GM19324 (cell line): ENCODE data around the gene LGALS7.
"Not testable (repeated sequence)": the region's sequence is repeated elsewhere in the genome, so short reads cannot be mapped to it uniquely, and the experiment has no call there.

ENCODE experiments used
- ATAC-seq: cut with Tn5 transposase; IDR thresholded peaks from one replicate; pipeline ENCODE4 v1.9.1; 2021; ENCODE audit warnings: mild to moderate bottlenecking, moderate library complexity; ENCODE audit not compliant: unreplicated experiment, low FRiP score

LGALS7 gene

DNA sequence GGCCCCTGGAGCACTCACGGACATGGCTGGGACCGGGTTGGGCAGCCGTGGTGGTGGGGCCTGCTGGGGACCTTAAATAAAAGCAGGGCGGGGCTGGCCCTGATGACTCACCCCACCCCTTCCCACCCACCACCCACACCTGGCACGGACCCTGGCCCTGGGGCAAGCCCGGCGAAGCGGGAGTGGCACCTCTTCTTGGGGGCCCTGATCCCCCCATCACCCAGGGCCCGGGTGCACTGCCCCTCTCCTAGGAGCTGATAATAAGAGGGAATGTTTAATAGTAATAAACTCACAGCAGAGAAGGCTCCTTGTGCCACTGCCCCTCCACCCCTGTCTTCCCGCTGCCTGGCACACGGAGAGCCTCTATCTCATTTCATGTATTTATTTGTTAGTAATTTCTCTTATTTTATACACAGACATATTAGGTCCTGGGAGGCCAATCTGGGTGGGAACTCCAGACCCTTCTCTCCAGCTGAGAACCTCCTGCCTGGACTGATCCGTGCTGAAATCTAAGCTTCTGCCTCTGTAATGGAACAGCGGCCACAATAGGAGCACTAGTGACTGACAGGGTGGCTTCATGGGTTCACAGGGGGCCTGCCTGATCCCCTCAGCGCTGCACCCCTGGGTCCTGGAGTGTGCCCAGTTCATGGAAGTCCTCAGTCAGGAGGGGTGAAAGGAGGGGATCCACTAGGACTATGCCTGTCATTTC lies at the start of gene LGALS7:
TSS of gene LGALS7 (minus strand) at position 49 of the 709 bp plus-strand sequence. CDS start at position 24, 25 bp downstream.
- no peak for ATAC-seq

DNA sequence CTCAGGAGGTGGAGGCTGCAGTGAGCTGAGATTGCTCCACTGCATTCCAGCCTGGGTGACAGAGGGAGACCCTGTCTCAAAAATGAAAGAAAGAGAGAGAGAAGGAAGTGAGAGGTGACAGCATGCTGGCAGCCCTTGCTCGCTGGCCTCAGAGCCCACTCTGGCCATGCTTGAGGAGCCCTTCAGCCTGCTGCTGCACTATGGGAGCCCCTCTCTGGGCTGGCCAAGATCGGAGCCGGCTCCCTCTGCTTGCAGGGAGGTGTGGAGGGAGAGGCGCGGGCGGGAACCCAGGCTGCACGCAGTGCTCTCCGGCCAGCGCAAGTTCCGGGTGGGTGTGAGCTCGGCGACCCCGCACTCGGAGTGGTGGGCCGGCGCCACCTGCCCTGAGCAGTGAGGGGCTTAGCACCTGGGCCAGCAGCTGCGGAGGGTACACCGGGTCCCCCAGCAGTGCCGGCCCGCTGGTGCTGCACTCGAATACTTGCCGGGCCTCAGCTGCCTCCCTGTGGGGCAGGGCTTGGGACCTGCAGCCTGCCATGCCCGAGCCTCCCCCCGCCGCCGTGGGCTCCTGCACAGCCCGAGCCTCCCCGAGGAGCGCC lies 48.0 kb upstream of the LGALS7 start:
- ATAC-seq = not testable (repeated sequence)

DNA sequence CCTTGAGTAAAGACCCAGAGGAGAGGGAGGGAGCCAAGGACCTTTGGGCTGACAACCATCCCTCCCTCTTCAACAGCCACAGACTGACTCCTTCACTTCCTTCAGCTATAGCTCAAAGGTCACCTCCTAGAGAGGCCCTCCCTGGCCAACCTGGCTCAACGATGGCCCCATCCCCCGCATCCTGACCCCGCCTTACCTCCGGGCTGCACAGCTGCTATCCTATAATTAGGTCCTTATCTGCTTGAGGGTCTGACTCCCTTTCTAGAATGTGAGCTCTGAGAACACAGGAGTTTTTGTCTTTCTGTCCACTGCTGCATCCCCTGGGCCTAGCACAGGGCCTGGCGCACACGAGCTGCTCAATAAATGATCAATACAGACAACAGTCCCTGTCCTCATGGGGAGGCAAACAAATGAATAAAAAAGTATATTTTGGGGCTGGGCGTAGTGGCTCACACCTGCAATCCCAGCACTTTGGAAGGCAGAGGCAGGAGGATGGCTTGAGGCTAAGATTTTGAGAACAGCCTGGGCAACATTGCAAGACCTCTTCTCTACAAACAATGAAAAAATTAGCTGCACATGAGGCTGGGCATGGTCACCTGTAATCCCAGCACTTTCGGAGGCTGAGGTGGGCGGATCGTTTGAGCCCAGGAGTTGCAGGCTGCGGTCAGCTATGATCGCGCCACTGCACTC lies 46.1 kb upstream of the LGALS7 start:
- no peak for ATAC-seq

DNA sequence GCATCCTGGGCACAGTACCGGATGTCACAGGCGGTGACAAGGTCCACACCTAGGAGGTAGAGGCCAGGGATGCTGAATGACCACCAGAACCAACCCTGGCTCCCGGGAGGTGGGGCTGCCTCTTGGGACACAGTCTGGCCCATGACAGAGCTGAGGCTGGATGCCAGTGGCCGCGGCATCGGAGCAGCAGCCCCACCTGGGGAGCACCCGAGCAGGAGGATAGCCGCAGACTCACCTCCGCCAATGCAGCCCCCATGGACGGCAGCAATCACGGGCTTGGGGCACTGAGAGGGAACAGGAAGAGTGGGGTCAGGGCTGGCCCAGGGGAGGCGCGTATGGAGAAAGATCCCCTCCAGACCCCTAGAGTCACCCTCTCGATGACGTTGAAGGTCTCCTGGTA lies 43.8 kb upstream of the LGALS7 start:
- ATAC-seq = no peak

DNA sequence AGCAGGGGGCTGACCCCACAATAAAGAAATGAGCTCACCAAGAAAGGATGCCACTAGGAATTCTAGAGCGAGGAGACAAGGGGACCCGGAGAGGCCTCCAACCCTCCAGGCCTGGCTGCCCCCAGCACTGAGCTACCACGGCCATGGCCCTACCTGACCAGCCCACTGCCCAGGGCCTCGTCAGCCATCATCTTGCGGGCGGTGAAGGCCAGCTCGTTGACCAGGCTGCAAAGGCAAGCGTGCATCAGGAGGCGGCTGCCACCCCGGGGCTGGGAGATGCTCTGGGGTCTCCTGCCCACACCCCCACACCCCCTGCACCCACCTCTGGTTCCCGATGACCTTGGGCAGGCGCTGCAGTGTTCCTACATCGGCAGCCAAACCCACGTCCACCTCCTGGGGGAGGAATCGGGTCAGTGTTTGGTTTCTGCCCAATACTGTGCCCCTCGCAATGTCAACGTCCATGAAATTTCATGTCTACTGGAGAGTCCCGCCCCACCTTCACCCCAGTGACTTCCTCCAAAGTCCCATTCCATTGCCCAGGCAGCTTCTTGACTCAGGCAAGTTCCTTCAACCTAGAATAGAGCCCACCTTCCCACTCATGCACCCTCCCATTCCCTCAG lies 42.9 kb upstream of the LGALS7 start:
- ATAC-seq = no peak

DNA sequence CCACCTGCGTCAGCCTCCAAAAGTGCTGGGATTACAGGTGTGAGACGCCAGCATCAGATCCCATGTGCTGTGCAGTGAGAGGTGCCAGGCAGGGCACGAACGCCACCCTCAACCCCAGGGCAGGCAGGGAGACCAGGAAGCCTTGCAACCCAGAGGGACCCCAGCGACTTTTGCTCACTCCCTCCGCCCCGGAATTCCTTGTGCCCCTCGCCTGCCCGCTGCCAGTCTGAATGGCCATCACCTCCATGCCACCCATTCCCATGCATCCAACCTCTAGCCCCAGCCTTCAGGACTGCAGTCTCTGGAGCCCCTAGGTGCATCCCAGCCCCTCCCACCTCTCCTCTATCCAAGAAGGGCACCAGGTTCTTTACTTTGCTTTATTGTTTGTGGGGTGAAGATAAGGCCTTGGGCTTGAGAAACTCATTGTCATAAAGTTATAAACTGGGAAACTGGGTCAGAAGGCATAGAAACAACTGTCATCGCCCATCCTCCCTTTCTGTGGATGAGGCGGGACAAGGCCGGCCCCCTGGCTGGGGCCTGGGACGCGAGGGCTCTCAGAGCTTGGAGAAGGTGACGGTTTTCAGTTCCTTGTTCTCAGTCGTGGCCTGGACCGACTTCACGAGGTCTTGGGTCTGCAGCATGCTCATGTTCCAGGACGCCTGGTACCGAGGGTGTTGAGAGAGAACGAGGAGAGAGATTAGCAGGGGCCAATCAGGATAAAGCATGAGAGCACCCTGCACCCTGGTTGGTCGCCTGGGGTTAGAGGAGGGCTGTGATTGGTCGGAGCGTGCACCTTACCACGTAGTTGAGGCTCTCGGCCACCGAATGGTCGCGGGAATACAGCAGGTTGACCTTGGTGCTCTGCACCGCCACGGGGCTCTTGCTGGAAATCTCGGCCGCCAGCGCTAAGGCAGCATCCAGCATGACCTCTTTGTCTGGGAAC lies 42.0 kb upstream of the LGALS7 start:
- no peak for ATAC-seq

DNA sequence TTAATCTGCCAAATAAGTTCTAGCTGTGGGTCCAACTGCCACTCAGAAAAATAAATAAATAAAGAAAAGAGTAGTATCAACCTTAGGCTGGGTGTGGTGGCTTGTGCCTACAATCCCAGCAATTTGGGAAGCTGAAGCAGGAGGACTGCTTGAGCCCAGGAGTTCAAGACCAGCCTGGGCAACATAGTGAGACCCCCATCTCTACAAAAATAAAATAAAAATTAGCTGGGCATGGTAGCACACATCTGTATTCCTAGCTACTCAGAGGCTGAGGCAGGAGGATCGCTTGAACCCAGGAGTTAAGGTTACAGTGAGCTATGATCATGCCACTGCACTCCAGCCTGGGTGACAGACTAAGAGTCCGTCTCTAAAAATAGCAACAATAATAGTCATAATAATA lies 40.6 kb upstream of the LGALS7 start:
- ATAC-seq = not testable (repeated sequence)

DNA sequence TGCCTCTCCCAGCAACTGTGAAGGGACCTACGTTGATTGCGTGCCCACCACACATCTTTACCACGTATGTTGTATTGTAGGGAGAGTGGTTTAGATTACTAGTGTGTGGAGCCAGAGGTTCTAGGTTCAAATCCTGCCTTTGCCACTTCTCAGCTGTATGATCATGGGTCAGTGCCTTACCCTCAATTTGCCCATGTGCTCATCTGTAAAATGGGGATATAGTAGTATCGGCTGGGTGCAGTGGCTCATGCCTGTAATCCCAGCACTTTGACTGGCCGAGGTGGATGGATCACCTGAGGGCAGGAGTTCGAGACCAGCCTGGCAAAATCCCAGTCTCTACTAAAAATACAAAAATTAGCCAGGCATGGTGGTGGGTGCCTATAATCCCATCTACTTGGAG lies 40.0 kb upstream of the LGALS7 start:
- no peak for ATAC-seq

DNA sequence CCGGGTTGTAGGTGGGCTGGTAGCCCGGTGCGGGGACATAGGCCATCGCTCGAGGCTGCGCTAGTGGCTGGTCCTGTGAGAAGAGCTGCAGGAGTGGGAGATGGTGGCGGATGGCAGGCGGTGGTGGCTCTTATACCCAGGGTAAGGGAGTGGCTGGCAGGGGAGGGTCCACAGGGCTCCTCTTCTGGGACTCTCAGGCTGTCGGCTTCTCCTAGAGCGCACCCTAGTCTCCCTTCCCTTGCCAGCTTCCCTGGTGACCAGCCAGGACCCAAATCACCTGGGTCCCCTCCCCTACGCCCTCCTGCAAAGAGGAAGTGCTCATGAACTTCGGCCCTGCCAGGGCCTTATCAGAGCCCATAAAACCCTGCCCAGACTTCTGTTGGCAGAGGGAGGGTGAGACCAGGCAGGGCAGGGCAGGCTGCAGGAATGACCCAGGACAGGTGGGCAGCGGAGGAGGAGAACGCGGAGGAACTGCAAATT lies 39.6 kb upstream of the LGALS7 start, which contains the start of gene LGALS4:
TSS of gene LGALS4 (minus strand) at position 105 of the 480 bp plus-strand sequence. CDS start at position 46, 59 bp downstream.
- ATAC-seq = no peak

DNA sequence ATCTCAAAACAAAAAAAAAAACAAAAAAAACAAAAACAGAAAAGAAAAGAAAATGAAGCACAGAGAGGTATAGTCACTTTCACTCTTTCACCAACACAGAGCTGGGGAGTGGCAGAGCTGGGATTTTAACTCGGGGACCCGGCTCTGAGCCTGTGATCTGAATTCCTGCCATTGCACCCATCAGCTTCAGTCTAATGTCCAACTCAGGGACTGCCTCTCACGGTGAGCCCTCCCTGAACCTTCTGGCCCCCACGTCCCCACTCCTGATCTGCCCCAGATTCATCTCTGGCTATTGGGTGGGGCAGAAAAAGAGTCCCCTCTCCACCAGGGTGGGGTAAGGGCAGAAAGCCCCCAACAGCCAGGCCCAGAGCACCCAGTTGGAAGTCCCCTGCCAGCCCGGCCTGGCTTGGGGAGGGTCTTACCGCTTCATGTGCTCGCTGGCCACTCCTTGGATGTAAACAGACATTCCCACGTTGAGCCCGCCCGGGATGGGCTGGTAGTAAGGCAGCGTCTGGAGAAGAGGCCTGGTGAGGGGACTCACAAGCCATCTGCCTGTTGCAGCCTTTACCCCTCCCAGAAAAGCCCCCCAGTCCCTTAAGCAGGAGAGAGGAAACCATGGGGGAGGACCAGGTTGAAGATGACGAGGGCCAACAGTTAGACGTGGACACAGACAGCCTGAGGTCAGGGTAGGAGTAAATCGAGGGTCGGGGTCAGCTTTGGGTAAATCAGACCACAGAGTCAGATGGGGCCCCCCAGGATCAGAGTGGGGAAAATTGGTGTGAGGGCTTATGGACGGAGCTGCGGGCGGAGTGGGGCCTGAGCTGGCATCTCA lies 38.9 kb upstream of the LGALS7 start:
- no peak for ATAC-seq

DNA sequence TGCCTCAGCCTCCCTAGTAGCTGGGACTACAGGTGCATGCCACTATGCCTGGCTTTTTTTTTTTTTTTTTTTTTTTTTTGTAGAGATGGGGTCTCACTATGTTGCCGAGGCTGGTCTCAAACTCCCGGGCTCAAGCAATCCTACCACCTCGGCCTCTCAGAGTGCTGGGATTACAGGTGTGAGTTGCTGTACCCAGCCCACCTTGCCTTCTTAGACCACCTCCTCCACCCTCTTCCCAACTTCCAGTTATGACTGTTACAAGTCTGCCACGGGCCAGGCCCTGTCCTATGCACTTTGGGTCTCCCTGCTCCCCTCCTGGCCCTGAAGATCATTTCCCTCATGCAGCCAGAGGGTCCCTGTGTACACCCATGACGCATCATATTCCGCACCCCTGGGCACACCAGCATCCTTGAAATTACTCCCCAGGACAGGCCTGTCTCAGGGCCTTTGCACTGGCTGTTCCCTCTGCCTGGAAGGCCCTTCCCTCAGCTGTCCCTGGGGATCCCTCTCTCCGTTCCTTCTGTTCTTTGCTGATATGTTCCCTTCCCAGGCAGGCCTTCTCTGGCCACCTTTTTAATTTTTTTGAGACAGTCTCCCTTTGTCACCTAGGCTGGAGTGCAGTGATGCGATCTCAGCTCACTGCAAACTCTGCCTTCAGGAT lies 36.4 kb upstream of the LGALS7 start:
- ATAC-seq = no peak

DNA sequence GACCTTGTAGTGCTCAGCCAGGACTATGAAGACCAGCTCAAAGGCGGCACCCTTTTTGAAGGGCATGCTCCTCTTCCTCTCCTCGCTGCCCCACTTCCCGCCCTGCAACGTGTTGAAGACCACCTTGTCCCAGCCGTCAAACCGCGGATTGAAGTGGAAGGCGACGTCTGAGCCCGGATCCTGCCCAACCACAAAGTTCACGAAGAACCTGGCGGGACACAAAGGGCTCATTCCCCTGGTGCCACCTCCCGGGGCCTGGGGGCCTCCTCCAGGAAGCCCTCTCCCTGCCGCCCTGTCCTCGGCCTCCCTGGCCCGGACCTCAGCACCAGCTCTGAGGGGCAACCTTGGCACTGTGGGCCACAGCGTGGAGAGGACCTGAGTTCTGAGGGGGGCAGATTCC lies 35.4 kb upstream of the LGALS7 start:
- no peak for ATAC-seq

DNA sequence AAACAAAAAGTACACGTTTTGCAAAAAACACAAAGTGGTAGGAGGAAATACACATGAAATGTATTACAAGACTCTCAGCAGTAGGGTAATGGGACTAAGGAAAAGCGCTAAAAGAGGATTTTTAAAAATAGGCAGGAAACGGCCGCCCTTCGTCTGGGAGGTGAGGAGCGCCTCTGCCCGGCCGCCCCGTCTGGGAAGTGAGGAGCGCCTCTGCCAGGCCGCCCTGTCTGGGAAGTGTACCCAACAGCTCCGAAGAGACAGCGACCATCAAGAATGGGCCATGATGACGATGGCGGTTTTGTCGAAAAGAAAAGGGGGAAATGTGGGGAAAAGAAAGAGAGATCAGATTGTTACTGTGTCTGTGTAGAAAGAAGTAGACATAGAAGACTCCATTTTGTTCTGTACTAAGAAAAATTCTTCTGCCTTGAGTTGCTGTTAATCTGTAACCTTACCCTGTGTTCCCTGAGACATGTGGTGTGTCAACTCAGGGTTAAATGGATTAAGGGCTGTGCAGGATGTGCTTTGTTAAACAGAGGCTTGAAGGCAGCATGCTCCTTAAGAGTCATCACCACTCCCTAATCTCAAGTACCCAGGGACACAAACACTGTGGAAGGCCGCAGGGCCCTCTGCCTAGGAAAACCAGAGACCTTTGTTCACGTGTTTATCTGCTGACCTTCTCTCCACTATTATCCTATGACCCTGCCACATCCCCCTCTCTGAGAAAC lies 34.2 kb upstream of the LGALS7 start:
- ATAC-seq = not testable (repeated sequence)

DNA sequence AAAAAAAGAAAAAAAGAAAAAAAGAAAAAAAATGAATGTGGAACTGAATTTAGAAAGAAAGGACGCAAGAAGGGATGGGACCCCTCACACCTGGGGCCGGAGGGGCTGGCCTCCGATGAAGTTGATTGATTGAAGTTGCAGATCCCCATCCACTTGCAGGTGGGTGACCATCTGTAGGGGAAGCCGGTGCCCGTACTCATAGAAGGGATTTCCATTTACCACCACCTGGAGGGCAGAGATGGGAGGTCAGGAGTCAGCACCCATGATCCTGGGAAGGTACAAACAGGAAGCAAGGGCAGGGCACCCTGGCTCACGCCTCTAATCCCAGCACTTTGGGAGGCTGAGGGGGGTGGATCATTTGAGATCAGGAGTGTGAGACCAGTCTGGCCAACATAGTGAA lies 33.1 kb upstream of the LGALS7 start:
- no peak for ATAC-seq

DNA sequence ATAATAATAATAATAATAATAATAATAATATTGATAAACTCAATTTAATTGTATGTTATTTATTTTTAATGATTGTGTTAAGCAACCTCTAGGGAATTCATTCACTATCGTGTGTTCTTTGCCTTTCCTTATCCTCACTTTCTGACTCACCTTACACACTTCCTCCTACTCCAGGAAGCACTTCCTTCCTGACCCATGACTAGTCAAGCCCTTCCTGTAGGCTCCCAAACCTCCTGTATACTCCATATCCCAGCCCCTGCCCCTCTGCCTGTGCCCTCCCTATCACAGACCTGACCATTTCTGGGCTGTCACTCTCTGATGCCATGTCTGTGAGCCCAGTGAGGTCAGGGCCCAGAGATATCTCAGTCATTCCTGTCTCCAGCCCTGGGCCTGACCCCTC lies 31.9 kb upstream of the LGALS7 start:
- no peak for ATAC-seq

DNA sequence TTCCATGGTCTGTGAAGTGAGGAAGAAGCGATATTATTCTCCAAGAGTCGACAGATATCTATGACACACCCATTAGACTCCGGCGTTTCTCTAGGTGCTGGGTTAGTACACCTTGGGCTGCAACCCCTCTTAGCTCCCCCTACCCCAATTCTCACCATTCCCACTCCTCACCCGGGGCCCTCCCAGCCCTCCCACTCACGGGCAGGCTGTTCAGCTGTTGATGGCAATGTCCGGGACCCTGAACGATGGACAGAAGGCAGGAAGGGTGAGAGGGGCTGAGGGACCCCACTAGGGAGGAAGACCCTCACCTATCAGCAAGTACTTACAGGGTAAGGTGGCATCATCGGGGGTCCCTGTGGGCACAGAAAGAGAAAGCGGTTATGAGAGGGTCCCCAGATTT lies 30.2 kb upstream of the LGALS7 start:
- no peak for ATAC-seq

DNA sequence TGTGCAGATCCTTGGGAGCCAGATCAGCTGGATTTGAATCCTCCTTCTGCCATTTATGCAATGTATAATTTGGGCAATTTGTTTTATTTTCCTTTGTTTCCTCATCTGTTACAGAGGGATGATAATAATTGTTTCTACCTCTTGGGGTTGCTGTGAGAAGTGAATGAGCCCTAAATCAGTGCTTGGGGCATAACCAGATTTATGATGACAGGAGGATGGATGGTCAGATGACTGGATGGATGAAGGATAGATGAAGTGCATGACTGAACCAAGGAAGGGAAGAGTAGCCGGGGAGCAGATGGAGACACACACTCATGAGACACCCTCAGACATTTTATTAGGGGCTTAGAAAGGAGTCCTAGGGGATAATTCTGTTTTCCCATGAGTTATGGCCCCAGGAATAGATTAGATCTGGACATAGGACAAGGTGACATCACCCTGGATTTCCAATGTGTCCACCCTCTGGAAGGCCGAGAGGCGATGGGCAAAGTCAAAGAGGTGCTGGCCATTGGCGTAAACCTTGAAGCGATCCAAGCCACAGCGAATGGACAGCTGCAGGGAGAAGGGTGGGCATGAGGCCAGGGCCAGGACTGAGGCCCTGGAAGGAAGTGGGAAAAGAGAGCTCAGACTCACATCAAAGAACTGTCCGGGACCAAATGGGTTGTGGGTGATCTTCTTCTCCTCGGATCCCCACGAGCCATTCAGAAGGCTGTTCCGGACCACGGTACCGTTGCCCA lies 28.2 kb upstream of the LGALS7 start:
- no peak for ATAC-seq
